GM18499 (cell line): Measurements from ENCODE around the gene RPA3.

Experiments used
- ATAC-seq: cut with Tn5 transposase; IDR thresholded peaks from one replicate; pipeline ENCODE4 v1.9.1; 2021; ENCODE audit warnings: moderate number of reproducible peaks; ENCODE audit not compliant: insufficient read depth, unreplicated experiment

Gene RPA3

DNA sequence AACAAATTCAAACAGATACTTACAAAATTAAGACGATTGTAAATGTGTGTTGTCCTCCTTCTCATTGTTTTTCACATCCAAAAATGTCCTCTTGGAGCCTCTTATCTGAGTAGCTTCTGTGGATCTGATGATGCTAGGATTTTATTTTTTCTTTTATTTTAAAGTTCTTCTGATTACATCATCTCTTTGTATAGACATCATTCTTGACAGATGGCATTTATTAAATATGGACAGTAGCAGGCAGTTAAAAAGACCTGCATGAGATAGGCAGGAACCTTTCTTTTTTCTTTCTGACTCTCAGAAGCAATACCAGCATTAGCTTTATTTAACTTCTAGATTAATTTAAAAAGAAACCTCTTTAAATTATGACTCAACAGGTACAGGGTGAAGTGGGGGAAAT is at the start of gene RPA3:
Gene RPA3 (minus strand): TSS at position 116 of the 400 bp plus-strand sequence. CDS start 78,189 bp downstream, outside the sequence.
- ATAC-seq, result no peak

DNA sequence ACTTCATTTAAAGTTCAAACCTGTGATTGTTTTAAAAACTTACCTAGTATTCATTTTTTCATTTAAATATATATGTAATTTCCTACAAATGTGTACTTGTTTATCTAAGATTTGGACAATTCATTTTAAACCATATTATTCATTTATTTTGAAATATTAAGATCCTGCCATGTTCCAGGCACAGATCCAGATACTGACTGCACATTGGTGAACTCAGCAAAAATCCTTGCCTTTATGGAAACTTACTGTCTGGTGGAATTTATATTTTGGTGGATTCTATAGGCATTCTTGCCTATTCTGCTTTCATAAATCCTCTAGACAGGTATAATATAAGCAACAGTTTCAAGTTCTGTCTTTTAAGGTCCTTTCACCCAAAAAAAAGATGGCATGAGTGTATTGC is 48.3 kb upstream of the RPA3 start:
- ATAC-seq, result no peak

DNA sequence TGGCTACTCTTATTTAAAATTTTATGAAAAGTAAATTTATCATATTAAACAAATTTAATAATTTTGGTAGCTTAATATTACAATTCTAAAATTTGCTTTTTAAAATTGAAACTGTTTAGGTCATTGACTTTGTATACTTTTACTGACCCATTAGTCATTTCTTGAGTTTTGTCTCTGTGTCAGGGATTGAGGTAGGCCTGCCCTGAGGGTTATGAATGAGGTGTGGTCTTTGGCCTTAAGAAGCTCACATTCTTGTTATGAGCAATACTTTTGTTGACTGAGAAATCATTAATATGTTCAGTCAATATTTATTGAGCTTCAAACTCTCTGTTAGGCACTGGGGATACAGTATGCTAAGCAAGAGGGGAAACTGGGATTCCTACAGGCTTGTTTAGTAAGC is 47.0 kb upstream of the RPA3 start:
- peak; percentile 63 for ATAC-seq

DNA sequence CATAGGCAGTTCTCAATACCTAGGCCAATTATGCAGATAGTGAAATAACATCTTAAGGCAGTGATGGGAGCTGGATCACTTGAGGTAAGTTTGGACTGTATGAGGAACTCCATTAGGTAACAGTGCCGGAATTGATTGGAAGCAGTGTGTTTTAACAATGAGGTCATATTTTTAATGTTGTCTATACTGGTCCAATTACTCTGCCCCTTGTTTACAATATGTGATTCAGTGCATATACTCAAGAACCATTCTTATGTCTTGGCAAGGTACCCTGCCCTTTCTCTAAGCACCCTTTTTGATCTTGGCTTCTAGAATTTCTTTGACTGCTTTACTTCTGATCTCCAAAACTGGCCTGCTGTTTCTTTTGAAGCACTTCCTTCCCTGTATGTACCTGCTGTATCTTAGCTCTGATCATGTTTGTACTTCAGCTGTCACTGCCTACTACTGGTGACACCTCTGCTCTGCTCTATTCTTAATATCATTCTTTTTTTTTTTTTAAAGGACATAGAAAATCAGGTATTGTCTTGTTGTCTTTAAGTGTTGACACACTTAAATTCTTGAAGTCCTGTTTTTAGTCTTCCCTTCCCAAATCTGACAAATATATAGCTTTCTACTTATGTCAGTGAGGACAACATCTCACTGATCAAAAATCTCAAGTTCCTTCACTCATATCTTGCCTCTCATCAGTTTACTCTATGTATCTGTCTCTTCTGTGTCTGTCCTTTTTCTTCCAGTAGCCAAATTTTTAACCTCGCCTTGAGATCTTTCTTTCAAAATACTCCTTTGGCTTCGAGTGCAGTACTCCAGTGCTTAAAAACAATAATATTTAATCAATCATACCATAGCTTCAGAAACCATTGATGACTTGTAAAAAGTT is 46.4 kb upstream of the RPA3 start:
- no peak for ATAC-seq

DNA sequence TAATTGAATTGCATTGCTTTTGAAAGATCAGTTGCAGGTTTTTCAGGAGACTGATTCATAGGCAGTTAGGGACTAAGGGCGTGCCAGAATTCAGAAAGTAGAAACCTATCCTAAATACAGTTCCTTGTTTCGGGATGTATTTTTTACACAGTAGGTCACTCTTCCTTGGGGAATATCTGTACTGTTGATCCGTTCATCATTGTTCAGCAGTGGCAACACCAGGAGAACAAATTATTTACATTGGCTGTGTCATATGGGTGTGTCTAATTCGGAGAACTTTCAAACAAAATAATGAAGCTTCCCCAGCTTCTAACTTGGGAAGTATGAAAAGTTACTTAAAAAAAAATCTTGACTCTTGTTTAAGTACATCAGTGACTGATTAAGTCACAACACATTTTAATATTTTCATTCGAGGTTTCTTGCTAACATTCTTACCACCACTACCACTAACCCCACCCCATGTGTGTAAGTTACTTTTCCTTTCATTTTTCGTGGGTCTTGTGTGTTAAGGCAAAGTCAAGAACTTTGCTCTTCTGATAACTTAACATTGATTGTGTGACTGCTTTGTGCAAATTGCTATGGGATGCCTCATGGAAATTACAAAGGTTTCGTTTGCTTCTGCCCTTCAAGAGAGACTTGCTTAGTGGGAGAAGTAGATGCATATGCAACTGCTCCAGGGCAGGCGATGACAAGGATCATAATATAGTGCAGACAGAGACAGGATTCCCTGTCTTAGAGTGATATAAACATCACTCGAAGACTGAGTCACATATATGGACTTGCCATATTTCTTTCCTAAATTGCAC is 43.8 kb upstream of the RPA3 start:
- peak; percentile 36 for ATAC-seq

DNA sequence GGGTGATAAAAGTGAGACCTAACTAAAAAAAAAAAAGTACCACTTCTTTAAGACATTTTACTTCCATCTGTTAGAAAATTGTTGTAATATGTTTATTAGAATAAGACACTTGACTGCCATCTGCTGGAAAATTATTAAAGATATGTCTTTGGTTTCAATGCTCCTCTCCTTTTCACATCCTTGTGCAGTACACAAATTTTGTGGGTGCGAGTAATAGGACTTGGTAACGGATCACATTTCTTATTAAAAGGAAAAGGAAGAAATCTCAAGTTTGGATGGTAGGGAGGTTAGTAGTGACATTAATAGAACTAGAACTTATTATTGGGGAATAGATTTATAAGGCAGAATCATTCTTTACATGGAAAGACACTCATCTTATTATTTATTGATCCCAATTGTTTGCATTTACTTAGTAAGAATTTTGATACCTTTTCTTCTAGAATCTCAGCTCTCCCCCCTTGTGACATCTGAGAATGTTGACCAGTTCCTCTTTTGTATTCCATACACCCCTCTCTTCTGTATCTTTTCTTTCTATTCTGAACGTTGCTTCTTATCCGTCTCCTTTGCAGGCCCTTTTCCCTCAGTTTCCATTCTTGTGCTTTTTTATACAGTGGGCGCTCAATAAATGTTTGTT is 43.0 kb upstream of the RPA3 start:
- ATAC-seq, result no peak

DNA sequence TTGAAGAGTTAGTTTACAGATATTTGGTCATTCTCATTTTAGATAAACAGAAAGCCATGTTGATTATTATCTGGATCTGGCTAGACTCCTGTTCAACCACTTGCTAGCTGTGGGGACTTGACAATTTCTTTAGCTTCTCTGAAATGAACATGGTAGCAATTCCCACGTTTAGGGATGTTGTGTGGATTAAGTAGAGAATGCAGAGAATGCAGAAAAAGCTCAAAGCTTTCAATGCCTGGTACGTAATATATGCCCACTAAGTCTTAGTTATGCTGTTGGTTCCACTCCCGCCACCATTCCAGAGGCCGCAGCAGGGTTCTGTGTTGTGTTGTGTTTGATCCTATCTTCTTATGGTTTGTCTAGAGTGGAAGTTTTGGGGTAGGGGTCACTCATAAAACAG is 39.2 kb upstream of the RPA3 start:
- no peak for ATAC-seq

DNA sequence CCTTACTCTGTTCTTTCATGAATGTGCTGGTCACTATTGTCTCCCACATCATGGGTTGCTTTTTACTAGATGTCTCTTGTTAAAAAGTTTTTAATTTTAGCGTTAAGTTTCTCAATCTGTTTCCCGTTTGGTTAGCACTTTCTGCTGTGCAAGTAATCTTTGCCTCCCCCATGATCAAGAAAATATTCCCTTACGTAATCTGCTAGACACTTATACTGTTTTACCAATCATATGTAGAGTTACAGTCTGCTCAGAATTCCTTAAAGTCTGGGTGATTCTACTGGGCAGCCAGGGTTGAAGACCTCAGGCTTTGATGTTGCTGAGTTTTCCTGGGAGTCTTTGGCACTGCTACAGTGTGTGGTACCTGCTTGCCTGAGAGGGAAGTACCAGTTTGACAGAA is 38.2 kb upstream of the RPA3 start:
- ATAC-seq, result no peak

DNA sequence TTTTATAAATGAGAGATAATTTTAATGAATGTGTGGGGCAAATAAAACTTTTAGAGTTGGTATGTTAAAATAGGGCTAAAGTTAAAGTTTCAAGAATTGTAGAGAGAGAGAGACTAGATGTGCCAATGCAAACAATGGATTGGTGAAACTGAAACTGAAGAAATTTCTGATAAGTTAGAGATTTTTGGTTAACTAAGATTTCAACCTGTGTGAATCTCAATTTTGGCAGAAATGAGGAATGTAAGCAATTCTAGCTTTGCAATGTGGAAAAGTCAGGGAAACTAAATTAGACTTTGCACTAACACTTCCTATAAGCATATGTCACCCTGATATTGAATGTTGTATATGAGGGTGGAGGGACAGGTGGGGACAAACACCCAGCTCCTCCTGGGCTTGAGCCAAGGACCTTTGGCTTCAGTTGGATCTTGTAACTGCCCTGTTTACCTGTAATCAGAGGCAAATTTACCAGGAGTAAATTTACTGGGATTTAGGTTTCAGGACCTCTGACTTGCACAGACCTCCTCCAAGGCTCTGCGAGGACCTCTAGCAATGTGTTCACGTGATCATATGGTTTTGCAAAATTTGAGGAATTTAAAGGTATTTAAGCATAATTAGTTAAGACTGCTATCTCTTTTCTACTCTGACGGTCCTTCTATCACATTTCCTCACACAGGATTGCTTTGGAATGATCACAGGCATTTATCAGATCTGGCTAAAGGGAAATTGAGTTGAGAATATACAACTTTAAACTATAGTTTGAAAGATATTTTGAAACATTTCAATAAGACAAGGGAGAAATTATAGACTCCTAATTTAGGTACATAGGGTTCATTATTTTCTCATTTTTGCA is 33.1 kb upstream of the RPA3 start:
- no peak for ATAC-seq

DNA sequence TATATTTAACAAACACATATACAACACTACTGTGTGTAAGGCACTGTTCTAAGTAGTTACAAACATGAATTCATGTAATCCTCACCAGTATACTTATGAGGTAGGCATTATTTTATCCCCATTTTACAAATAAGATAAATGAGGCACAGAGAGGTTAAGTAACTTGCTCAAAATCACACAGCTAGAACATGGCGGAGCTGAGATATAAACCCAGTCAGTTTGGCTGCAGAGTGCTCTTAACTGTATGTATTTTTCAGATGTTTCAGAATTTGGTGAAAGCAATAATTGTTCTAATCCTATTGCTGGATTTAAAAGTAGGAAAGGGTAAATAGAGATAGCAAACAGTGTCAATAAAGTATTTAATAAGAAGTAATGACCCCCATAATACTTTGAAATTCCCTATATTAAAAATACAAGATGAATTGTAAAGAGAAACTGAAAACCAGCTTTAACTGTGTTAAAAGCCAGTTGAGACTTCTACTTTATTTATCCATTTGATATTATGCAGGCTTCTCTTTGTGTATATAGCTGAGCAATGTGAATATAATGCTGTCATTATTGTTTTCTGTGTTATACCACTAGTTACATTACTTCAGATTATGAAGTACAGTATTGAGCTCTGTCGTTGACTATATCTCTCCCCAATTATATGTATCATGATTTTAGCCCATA is 32.3 kb upstream of the RPA3 start:
- ATAC-seq, result no peak

DNA sequence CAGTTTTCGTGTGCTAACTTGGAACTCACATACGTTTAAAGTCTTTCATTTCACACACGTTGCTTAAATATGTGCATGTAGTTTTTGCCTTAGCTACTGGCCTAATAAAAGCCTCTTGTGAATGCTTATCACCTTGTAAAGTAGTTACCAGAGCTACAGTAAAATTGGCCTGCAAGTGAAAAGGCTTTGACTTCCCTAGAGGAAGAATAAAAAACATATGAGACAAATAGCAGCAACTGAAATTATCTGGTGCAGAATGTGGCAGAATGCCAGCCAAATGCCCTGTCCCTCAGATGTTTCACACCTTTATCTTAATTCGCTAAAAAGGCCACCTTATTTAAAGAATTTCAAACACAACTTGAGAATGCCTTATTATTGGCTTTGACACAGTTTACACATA is 28.1 kb upstream of the RPA3 start:
- ATAC-seq, result no peak

DNA sequence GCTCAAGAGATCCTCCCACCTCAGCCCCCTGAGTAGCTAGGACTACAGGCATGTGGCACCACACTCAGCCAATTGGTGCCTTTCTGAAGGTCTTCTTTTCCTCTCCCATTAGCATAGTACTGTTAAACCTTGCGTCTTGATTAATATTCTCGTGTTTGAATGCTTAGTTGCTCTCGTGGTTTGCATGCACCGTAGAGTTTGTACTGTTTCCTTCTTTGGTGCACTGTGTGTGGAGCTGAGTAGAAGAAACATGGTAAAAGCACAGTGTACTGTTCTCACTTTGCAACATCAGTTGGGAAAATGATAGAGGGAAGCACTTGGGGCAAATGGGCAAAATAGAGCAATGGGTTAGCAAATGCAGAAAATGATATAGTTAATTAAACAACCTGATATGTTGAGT is 27.6 kb upstream of the RPA3 start:
- ATAC-seq, result no peak

DNA sequence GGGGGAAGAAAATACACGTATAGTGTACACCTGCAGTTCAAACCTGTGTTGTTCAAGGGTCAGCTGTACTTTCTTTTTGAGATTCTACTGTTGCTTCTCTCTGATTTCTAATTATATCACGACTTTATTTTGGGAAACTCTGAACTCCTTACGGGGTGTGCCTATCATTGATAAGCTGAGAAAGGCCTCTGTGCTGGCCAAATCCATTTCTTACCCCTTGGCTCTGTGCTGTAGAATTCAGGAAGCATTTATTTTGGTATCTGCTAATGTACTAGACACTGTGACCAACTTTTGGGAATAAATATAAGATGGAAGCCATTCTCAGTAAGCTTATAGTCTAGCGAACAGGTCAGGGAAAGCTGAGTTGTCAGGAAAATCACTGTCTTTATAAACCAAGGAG is 26.9 kb upstream of the RPA3 start:
- ATAC-seq, result no peak

DNA sequence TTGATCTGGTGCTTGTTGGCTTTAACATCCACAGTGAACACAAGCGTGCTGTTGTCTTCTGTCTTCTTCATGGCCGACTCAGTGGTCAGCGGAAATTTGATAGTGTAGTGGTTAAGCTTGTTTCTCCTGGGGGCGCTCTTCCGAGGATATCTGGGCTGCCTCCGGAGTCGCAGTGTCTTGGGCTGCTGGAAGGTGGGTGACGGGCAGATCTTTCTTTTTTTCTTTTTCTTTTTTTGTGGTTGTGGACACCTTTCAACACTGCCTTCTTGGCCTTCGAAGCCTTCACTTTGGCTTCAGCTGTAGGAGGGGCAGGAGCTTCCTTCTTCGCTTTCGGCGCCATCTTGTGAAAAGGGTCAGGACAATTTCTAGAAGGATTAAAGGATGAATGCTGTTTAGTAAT is 23.8 kb upstream of the RPA3 start:
- no peak for ATAC-seq

DNA sequence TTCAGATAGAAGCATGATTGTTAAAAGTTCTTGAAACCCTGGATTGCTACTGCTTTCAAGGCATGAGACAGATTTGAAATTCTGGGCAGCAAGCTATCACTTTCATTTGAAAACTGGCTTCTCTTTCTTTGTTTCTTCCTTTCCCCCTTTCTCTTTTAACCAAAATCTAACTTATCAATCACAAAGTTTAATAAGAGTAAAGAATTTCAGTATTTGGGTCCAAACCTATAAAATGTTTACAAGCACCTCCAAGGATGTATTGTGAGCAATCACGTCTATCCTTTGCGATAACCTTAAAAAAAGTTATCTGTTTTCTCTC is 21.6 kb upstream of the RPA3 start:
- ATAC-seq, result no peak

DNA sequence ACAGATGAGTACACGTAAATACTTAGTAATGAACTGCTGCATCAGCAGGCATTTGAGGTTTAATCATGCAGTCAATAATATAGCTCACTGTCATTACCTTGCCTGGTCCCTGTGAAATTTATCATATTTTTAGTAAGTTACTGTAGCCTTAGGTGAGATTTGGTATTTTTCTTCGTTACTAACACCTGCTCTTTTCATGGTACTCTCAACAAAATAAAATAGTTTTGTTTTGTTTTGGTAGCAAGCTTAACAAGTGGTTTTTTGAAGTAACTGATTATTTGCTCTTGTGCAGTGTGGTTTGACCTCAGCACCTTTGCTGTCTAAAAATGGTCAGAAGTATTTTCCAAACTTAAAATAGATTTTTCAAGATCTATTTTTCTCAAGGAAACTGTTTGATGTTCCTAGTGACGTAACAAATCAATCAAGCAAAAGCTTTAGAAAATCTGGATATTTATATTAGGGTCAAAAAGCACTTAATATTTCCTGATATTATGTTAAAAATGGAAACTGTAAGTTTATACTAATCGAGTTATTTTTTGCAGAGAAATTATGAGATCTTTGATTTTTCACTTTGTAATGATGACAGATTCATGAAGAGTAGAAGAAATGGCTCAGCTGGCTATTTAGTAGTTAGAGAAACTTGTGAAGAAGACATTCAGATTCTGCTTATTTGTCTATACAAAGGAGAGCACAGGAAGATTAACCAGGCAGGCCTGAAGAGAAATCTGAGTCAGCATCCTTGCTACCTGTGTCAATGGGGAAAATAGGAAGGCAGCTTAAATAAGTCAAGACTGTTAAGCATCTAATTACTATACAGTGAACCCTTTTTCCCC is 21.0 kb upstream of the RPA3 start:
- no peak for ATAC-seq

DNA sequence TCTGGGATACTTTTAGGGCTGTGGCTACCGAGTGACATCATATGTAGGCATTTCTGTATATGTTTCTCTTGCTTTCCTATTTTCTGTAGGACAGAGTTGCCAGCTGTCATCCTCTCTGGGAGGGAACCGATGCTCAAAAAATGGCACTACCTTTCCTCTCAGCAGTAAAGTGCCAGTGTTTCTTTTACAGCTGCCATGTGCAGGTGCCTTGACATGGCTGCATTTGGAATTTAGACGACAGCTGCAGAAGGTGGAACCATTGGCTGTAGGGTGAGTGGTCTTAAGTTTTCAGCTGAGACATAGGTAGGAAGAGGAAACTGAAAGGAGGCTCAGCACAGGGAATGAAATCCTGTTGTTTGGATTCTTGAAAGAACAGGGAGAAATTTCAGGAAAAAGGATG is 20.2 kb upstream of the RPA3 start:
- no peak for ATAC-seq

DNA sequence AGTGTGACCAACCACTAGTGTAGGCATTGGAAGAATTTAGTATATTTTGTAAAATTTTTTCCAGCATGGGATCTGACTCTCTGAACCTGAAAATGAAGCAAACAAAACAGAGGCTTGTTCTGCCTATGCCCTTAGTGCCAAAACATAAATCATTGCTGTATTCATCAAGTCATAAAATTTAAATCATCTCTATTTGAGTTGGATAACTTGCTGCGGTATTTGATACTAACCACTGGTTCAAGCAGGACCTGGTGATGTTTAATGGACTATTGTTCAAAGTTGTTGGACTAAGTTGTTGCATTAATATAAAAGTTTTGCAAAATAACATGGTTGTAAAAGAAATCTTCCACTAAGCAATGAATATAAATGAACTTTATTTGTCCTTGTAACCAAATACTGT is 19.8 kb upstream of the RPA3 start:
- no peak for ATAC-seq

DNA sequence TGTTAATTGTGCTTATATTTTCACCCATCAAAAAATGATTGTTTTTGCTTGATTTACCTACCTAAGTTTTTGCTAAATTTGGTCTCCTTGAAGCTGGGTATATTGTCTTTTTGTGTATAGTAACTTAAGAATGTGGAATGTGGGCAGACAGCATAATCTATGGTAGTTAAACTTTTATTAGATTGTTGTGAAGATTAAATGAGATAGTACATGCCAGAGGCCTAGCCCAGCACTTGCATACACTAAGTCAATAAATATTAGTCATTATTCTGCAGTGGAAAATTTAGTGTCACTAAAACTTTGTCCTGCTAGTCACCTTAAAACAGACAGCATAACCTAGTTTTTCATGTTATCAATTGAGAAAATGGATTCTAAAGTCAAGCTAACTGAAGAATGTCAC is 19.3 kb upstream of the RPA3 start:
- ATAC-seq, result no peak
